GM19023 (cell line): Measurements from ENCODE around the gene JAKMIP1.
A peak's percentile ranks its signal among the peaks of the same experiment; 100 is the strongest.
"Not testable (repeated sequence)": the region's sequence is repeated elsewhere in the genome, so short reads cannot be mapped to it uniquely, and the experiment has no call there.

ENCODE experiments used
- ATAC-seq: cut with Tn5 transposase; IDR thresholded peaks from one replicate; pipeline ENCODE4 v1.9.1; 2021; ENCODE audit warnings: mild to moderate bottlenecking, moderate library complexity; ENCODE audit not compliant: unreplicated experiment

Gene JAKMIP1

GRCh38 chr4:6150046-6150735 is 50.2 kb downstream of the JAKMIP1 start:
- no peak for ATAC-seq

DNA sequence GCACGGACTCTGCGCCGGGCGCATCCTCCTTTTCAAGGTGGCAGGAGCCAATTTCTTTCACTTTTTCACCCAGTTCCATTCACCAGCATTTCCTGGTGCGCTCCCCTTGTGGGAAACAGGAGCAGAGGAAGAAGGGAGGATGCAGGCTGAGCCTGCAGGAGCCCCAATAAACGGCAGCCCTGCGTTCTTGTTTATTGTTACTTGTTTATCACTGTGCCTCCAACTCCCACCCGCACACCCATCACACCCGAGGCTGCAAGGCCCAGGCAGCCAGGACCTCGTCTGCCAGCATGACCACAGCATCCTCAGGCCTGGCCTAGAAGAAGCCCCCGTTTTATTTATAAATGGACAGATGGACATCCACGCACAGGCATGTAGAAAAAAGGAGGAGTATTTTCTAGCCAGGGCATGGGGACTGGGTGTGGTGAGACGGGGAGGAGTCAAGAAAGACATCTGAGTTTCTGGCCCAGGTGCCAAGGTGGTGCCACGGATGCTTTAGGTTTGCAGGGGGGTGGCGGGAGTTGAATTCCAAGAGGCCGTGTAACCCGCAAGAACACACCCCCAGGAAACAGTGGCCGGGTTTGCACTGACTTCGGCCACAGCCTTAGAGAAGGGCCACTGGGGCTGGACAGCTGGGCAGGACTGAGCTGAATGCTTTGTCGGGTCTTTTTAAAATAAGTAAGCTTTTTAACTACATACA is 51.7 kb downstream of the JAKMIP1 start:
- no peak for ATAC-seq

DNA sequence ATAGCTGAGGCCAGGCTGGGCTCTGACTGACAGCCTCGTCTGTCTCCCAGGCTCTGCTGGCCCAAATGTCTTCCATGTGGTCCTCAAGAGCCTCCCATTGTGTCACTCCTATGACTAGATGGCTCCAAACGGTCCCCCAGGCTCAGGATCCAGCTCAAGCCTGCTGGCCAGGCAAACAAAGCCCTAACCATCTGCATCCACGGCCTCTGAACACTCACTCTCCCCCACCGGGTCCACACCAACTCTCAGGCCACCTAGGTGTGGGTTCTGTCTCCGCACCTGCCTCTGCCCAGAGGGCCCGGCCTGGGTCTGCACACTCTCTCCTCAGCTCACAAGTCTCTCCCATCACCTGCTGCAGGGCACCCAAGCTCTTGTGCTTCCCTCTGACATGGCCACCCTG is 52.9 kb downstream of the JAKMIP1 start:
- no peak for ATAC-seq

- ATAC-seq: no peak
These were observed 56.7 kb downstream of the JAKMIP1 start for GRCh38 chr4:6143603-6144181.

DNA sequence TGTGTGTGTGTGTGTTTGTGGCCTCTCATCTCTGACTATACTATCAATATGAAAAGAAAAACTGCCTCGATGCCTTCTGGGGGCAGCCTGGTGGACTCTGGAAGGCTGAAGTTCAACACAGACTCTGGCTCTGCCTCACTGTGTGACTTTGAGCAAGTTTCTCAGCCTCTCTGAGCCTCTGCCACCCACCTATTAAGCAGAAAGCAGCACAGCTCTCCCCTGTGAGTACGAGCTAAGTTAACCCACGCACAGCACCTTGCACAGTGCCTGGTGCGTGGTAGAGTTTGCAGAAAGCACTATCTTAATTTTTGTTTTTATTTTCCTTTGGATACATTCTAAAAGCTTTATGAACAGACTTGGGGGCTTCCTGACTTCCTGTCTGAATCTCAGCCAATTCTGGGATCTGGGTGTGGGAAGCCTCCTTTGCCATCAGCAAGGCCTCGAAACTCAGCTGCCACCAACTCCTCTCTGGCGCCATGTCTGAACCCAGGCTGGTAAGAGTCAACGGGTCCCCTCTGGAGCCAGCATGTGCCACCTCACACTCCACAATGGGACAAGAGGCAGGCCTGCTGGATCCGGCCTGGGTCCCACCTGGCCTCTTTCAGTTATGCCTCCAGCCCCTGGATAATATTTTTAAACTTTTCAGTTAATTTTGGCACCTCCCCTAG is 57.3 kb downstream of the JAKMIP1 start:
- no peak for ATAC-seq

DNA sequence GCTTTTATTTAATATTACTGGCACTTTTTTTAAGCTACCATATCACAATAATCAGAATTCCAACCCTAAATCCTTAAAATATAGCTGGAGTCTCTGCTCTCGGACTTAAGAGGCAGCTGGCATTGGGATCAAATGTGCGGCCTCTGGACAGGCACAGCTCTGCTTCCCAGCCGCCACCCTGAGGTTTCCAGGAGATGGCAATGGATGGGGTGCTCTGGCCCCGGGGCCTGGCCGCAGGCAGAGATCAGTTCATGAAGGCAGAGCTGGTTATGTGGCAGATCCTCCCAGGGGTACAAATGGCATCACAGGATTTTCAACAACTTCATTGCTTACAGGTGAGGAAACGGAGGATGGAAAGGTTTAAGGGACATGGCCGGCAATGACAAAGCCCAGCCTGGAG is 57.8 kb downstream of the JAKMIP1 start:
- ATAC-seq: no peak

GRCh38 chr4:6141554-6141953 is 58.8 kb downstream of the JAKMIP1 start:
- no peak for ATAC-seq

GRCh38 chr4:6141021-6141420 is 59.3 kb downstream of the JAKMIP1 start:
- not testable (repeated sequence) for ATAC-seq

GRCh38 chr4:6137747-6138135 is 62.6 kb downstream of the JAKMIP1 start:
- no peak for ATAC-seq

DNA sequence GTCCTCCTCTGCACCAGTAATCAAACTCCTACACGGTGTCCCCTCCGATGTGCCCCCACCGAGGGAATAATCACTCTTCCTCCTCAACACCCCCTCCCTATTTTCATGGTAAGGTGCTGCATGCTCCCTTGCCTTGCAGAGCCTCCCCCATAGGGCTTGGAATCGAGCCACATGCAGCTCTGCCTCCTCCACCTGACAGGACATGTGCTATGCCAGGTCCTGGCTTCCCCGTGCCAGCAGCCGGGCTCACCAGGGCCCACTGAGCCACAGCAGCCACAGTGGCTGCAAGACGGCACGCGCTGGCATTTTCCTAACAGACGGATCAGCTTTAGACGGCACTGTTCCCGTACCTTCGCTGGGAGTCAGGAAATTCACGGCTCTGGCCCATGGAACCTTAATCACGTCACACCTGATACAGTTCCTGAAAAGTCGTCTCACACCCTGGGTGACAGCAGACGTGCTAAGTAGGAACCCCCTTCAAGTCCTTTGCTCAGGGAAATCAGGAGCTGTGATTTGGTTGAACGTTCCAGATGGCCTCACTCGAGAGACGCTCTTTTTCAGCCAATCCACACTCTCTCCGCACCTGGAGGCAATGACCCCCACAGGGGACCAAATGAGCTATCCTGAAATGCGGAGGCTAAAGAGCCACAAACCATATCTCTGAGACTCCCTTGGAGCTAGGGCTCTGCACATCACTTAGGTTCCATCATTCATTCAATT is 63.2 kb downstream of the JAKMIP1 start:
- no peak for ATAC-seq

DNA sequence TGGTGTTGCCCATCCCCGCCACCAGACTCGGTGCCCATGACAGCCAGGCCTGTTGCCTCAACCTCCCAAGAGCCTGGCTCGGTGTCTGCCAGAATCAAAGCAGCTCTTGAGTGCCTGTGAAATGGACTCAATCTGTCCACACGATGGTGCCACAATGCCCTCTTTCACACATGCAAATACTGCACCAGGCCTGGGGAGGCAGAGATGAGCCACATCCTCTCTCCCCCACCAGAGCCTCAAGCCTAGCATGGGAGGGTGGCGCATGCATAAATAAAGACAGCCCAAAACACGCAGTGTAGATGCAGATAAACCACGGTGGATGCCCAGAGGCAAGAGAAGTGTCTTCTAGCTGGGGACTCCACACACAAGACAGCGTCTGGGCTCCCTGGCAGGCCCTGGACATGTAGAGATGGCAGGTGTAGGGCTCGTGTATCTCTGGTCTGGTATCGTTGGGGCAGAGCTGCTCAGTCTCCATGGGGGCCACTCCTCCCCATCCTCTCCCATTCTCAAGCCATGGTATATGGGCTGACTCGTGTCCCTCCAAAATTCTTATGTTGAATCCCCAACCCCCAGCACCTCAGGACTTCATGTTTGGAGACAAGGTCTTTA is 65.6 kb downstream of the JAKMIP1 start:
- peak; percentile 70 for ATAC-seq

DNA sequence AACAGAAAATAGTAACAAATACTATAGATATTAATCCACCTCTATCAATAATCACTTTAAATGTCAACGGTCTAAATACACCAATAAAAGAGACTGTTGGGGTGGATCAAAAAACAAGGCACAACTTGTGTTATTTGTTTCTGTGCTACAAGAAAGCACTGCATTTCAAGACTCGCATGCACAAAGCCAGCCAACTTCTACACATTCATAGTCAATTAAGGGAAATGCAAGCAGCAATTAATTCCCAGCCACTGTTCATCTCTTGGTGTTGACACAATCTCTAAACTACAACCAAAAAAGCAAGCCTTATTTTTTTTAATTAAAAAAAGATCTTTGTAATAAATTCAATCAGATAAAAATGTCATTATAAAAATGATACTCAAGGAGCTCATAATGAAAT is 67.6 kb downstream of the JAKMIP1 start:
- no peak for ATAC-seq

DNA sequence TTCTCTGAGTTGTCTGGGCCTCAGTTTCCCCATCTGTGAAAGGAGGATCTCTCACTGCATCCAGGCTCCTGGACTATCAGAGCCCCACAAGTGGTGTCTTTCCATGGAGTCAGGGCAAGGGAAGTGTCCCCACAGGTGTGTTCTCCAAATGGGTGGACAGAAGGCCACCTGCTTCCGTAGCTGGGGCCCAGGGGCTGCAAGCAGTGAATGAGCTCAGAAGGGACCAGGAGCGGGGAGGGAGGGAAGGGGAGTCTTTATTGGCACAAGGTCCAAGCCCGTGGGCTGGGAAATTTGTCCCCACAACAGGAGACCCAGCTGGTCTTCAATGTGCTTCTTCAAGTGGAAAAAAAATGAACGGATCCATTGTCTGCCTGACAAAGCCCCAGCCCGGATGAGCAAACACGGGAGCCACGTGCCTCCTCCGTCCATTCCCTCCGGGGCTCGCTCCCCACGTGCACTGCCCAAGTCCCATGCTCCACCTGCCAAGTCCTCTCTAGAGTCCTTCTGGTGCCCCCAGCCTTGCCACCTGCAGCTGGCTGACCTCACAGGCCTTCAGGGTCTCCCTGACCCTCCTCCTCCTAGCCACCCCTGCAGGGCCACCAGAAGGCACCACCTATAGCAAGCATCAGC is 72.0 kb downstream of the JAKMIP1 start:
- no peak for ATAC-seq

- ATAC-seq: no peak
These were observed 73.2 kb downstream of the JAKMIP1 start for GRCh38 chr4:6126971-6127745.

- no peak for ATAC-seq
These were observed 75.2 kb downstream of the JAKMIP1 start for GRCh38 chr4:6125103-6125651.

DNA sequence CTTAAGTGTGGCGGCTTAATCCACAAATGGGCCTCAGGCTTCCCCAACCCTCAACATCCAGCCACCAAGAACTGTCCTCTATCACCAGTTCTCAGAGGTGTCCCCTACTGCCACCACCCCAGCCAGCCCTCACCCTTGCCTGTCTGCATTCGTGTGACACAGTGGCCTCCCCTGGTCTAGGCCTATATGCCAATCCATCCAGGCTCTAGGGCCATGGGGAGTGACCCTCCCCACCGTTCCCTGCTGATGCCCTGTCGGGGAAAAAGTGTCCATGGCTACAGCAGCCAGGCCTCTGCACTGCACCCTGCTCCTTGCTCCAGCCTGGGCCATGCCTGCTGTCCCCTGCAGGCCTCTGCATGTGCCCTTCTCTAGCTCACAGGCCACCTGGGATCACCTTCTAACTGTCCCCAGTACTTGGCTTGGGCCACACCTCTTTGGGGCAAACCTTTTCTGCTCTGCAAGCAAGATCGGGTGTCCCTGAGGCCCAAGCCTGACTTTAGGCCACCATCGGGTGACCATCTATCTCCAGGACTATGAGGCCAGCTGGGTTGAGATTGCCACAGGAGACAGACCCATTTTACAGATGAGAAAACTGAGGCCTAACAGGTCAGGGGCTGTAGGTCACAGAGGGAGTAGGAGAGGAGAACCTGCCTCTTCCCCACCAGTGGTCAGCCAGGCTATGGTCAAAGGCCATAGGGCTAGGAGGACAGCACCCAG is 75.8 kb downstream of the JAKMIP1 start:
- ATAC-seq: no peak

GRCh38 chr4:6123976-6124375 is 76.4 kb downstream of the JAKMIP1 start:
- no peak for ATAC-seq

DNA sequence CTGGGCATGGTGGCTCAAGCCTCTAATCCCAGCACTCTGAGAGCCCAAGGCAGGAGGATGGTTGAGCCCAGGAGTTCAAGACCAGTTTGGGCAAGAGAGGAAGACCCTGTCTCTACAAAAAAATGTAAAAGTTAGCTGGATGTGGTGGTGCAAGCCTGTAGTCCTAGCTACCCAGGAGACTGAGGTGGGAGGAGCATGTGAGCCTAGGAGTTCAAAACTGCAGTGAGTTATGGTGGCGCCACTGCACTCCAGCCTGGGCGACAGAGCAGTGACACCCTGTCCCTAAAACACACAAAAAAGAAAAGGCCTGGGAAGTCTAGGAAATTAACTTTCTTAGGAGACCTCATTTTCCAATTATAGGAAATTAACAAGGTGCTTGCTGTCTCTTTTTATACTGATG is 76.8 kb downstream of the JAKMIP1 start:
- no peak for ATAC-seq

DNA sequence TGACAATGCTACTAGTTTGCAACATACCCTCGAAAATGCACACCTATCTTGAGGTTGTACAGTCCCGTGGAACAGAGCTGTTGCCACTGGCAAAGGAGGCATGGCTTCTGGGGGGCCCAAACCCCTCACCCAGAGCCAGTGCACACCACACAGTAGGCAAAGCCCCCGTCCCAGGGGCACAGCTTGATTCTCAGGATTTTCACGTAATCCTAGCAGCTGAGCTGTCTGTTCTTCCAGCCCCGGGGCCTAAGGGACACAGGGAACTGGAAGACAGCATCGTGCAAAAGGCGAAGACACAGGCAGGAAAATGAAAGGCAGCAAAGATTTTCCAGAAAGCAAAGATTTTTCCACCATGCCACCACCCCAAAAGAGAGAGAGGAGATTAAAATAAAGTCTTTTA is 77.2 kb downstream of the JAKMIP1 start:
- no peak for ATAC-seq
